HG03196 (cell line): Measurements from ENCODE around the gene ZNF653.
"Not testable (repeated sequence)": the region's sequence is repeated elsewhere in the genome, so short reads cannot be mapped to it uniquely, and the experiment has no call there.

Experiments used
- ATAC-seq: cut with Tn5 transposase; IDR thresholded peaks from one replicate; pipeline ENCODE4 v1.9.1; 2021; ENCODE audit not compliant: unreplicated experiment

The ZNF653 gene

GRCh38 chr19:11457831-11458230 is 47.8 kb downstream of the ZNF653 start:
- ATAC-seq, result no peak

- ATAC-seq, result no peak
These were observed 48.5 kb downstream of the ZNF653 start for GRCh38 chr19:11457115-11457514.

- no peak for ATAC-seq
These were observed 49.0 kb downstream of the ZNF653 start for GRCh38 chr19:11456659-11457058.

- not testable (repeated sequence) for ATAC-seq
These were observed 50.4 kb downstream of the ZNF653 start for GRCh38 chr19:11455233-11455554.

- ATAC-seq, result no peak
These were observed 51.9 kb downstream of the ZNF653 start for GRCh38 chr19:11453468-11454341.

- ATAC-seq, result no peak
These were observed 52.9 kb downstream of the ZNF653 start for GRCh38 chr19:11452620-11453310.

GRCh38 chr19:11451871-11452619 is 53.6 kb downstream of the ZNF653 start:
- no peak for ATAC-seq

- no peak for ATAC-seq
These were observed 54.2 kb downstream of the ZNF653 start for GRCh38 chr19:11451327-11451870.

GRCh38 chr19:11450570-11451326 is 54.9 kb downstream of the ZNF653 start:
- ATAC-seq, result no peak

GRCh38 chr19:11448923-11449554 is 56.6 kb downstream of the ZNF653 start:
- ATAC-seq, result no peak

GRCh38 chr19:11448410-11448809 is 57.2 kb downstream of the ZNF653 start:
- ATAC-seq, result no peak

GRCh38 chr19:11447347-11448262 is 58.0 kb downstream of the ZNF653 start:
- no peak for ATAC-seq

- no peak for ATAC-seq
These were observed 58.9 kb downstream of the ZNF653 start for GRCh38 chr19:11446652-11447301.

GRCh38 chr19:11446271-11446651 is 59.4 kb downstream of the ZNF653 start:
- ATAC-seq, result no peak

- no peak for ATAC-seq
These were observed 60.5 kb downstream of the ZNF653 start for GRCh38 chr19:11445141-11445540.

- no peak for ATAC-seq
These were observed 61.6 kb downstream of the ZNF653 start for GRCh38 chr19:11444059-11444458.

- ATAC-seq, result no peak
These were observed 67.7 kb downstream of the ZNF653 start for GRCh38 chr19:11437955-11438354.

GRCh38 chr19:11435833-11436313 is 69.8 kb downstream of the ZNF653 start:
- no peak for ATAC-seq
